ENCODE measurements around the gene ZNF408.

The ZNF408 gene

GRCh38 chr11:46676436-46677158, 24.2 kb upstream of the ZNF408 start:
- DNase-seq (ENCODE audit: low spot score), result no peak

- no peak for DNase-seq (ENCODE audit: low spot score)
Measured at GRCh38 chr11:46677169-46677568, 23.7 kb upstream of the ZNF408 start.

- DNase-seq (ENCODE audit: low spot score), result no peak
Measured at GRCh38 chr11:46677991-46678740, 22.7 kb upstream of the ZNF408 start.

GRCh38 chr11:46678741-46679130, 22.1 kb upstream of the ZNF408 start:
- no peak for DNase-seq (ENCODE audit: low spot score)

- no peak for DNase-seq (ENCODE audit: low spot score)
Measured at GRCh38 chr11:46679241-46680163, 21.3 kb upstream of the ZNF408 start.

- DNase-seq (ENCODE audit: low spot score), result no peak
Measured at GRCh38 chr11:46680164-46680760, 20.6 kb upstream of the ZNF408 start.

- DNase-seq (ENCODE audit: low spot score), result no peak
Measured at GRCh38 chr11:46680815-46681214, 20.0 kb upstream of the ZNF408 start.

- DNase-seq (ENCODE audit: low spot score), result no peak
Measured at GRCh38 chr11:46681814-46682213, 19.0 kb upstream of the ZNF408 start.

- DNase-seq (ENCODE audit: low spot score), result no peak
Measured at GRCh38 chr11:46682773-46683752, 17.8 kb upstream of the ZNF408 start.

- no peak for DNase-seq (ENCODE audit: low spot score)
Measured at GRCh38 chr11:46684367-46684766, 16.5 kb upstream of the ZNF408 start.

- DNase-seq (ENCODE audit: low spot score), result peak; percentile 73
Measured at GRCh38 chr11:46686886-46687795, 13.7 kb upstream of the ZNF408 start.

- no peak for DNase-seq (ENCODE audit: low spot score)
Measured at GRCh38 chr11:46690702-46691101, 10.1 kb upstream of the ZNF408 start.

GRCh38 chr11:46692450-46692849, 8.4 kb upstream of the ZNF408 start:
- DNase-seq (ENCODE audit: low spot score), result no peak

- peak; percentile 73 for DNase-seq (ENCODE audit: low spot score)
Measured at GRCh38 chr11:46693597-46694012, 7.2 kb upstream of the ZNF408 start.

- no peak for DNase-seq (ENCODE audit: low spot score)
Measured at GRCh38 chr11:46694072-46694471, 6.8 kb upstream of the ZNF408 start.

GRCh38 chr11:46694607-46695006, 6.2 kb upstream of the ZNF408 start:
- DNase-seq (ENCODE audit: low spot score), result no peak

- DNase-seq (ENCODE audit: low spot score), result no peak
Measured at GRCh38 chr11:46695345-46696211, 5.3 kb upstream of the ZNF408 start.

GRCh38 chr11:46696212-46696558, 4.6 kb upstream of the ZNF408 start:
- DNase-seq (ENCODE audit: low spot score), result no peak

- peak; percentile 61 for DNase-seq (ENCODE audit: low spot score)
Measured at GRCh38 chr11:46697303-46697702, 3.5 kb upstream of the ZNF408 start.
